Prostate gland (tissue), 2 donors: Measurements from ENCODE around the gene TH. TPM values are rescaled to one million over a fixed set of nuclear protein-coding genes. Genes with fewer than 3 reads are reported as not detected.

Source experiments
- DNase-seq: peaks from one replicate; pipeline ENCODE4 v3.0.0-alpha.2; 2019; ENCODE audit warnings: low spot score
- H3K27ac ChIP-seq, 2 donors: fragments of 200-600 bp; sonication (generic); 2 replicates each; pipeline ENCODE4 v1.5.1; 2017 to 2019
- H3K27me3 ChIP-seq: fragments of 200-600 bp; sonication (generic); replicated peaks from 2 replicates; pipeline ENCODE4 v1.5.1; 2019; ENCODE audit not compliant: insufficient read depth
- H3K36me3 ChIP-seq, 2 donors: fragments of 200-600 bp; sonication (generic); 1 replicate in 1 of 2; 2 replicates in 1 of 2; pipeline versions ENCODE4 v1.5.1 to v1.8.1; 2017 to 2019
- H3K4me1 ChIP-seq: fragments of 200-600 bp; sonication (generic); replicated peaks from 2 replicates; pipeline ENCODE4 v1.5.1; 2019
- H3K4me3 ChIP-seq, 2 donors: fragments of 200-600 bp; sonication (generic); 2 replicates each; pipeline ENCODE4 v1.5.1; 2017 to 2019
- H3K9me3 ChIP-seq: fragments of 200-600 bp; sonication (generic); 2 replicates; pipeline ENCODE4 v1.5.1; 2017
- POLR2A ChIP-seq: fragments of 450-650 bp; IDR thresholded peaks from one replicate; pipeline ENCODE4 v1.6.1; 2016; ENCODE audit warnings: antibody characterized with exemption, mild to moderate bottlenecking
- POLR2AphosphoS5 ChIP-seq: sonication (generic); formaldehyde crosslinking; IDR thresholded peaks from one replicate; pipeline ENCODE4 v1.6.1; 2017; ENCODE audit warnings: antibody characterized with exemption
- WGBS: methylation state at CpG from one replicate; pipeline ENCODE4 v1.1.5; 2018; 5-methylcytosine and 5-hydroxymethylcytosine counted together
- intact Hi-C: fragments of 100-400 bp; cut with DNase I; formaldehyde crosslinking; loops from one replicate; pipeline ENCODE4 v1.14.2; 2022
- total RNA-seq, 2 donors: library from RNA; depleted of rRNA; stranded (reverse); fragments of >200 nt; gene quantifications; one replicate each; pipeline ENCODE4 v1.1.0, GENCODE V29; 2016
- TF ChIP-seq, protein P1 (sequence below), 4 experiments: fragments of 200-600 bp in 2 of 4; fragments of 450-650 bp in 2 of 4; sonication (generic) in 2 of 4; IDR thresholded peaks; 1 replicate in 3 of 4; 2 replicates in 1 of 4; pipeline ENCODE4 v1.5.1; 2016 to 2019; ENCODE audit warnings: antibody characterized with exemption in 4 of 4, mild to moderate bottlenecking in 2 of 4, moderate library complexity in 2 of 4

The TH gene
- total RNA-seq, 2 donors from 2014 or later = 2.4 TPM; not detected in 1

DNA sequence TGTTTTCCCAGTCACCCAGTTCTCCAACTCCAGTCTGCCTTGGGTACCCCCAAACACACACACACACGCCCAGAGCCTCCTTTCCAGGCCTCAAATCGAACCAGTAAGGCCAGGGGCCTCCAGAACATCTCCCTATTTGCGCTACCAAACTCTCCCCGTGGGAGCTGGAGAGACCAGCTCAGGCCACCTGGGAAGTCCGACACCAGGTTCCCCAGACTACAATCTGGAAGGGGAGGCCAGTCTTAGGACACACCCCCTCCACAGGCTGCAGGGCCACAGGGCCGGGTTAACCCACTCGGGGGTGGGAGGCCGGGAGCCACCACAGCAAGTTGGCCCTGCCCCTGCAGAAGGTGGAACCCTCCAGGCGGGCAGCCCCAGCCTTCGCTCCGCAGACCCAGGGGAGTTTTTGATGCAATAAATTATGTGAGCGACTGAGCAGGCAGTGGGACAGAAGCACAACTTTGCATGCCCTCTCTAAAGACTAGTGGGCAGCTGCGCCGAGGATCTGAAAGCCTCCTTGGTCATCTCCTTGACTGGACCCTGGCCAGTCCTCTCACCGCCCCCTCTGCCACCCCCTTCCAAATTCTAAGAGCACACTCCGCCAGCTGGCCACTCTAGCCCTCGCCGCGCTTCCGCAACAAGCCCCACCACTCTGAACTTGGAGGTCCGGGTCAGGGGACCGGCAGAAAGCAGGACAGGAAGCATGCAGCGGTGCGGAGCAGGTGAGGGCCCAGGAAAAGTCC lies 35.2 kb downstream of the TH start:
- H3K27ac ChIP-seq = no peak overlapping the region
- H3K4me1 ChIP-seq = peaks cover 6% of the 10 kb centered on the region
- peaks cover 29% of the 10 kb centered on the region for H3K27me3 ChIP-seq
- no peaks in the 10 kb centered on the region for H3K36me3 ChIP-seq
- TF ChIP-seq, protein P1, sequence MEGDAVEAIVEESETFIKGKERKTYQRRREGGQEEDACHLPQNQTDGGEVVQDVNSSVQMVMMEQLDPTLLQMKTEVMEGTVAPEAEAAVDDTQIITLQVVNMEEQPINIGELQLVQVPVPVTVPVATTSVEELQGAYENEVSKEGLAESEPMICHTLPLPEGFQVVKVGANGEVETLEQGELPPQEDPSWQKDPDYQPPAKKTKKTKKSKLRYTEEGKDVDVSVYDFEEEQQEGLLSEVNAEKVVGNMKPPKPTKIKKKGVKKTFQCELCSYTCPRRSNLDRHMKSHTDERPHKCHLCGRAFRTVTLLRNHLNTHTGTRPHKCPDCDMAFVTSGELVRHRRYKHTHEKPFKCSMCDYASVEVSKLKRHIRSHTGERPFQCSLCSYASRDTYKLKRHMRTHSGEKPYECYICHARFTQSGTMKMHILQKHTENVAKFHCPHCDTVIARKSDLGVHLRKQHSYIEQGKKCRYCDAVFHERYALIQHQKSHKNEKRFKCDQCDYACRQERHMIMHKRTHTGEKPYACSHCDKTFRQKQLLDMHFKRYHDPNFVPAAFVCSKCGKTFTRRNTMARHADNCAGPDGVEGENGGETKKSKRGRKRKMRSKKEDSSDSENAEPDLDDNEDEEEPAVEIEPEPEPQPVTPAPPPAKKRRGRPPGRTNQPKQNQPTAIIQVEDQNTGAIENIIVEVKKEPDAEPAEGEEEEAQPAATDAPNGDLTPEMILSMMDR (IDR thresholded peaks at IDR 0.05) = no peak
- TF ChIP-seq POLR2A = no peak
- no peak for TF ChIP-seq POLR2AphosphoS5
- H3K9me3 ChIP-seq = no peaks in the 10 kb centered on the region
- intact Hi-C loops = no loop called here
- DNase-seq = no peak
- 62% methylated on average over 24 of the region's 24 CpGs for WGBS
- H3K4me3 ChIP-seq = no peak overlapping the region

DNA sequence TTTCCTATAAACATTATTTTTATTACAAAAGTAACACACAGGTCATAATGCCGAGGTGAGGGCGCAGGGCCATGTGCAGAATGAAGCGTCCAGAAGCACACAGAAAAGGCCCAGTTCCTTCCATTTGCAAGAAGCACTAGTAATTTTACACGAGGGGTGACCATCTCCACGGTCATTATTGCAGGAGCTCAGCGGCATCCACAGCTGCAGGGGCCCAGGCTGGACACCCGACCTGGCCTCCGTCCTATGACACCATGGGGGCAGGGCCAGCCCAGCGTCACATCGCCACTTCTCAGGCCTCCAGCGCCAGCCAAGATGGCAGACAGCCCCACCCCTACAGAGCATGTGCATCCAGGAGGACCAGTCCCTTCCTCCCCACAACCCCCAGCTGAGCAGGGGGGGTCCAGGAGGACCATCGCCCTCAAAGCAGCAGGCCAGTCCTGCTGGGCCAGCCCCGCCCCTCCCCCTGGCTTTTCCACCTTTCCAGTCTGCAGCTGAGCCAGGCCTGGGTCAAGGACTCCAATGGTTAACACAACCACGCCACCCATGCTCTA lies 35.9 kb downstream of the TH start:
- H3K4me1 ChIP-seq = peaks cover 6% of the 10 kb centered on the region
- peaks cover 23% of the 10 kb centered on the region for H3K27me3 ChIP-seq
- no peaks in the 10 kb centered on the region for H3K9me3 ChIP-seq
- intact Hi-C loops = no loop called here
- no peaks in the 10 kb centered on the region for H3K36me3 ChIP-seq
- 89% methylated on average over 14 of the region's 14 CpGs for WGBS
- H3K27ac ChIP-seq = no peak overlapping the region
- TF ChIP-seq POLR2AphosphoS5 (no peak), POLR2A (no peak)
- TF ChIP-seq, protein P1 (IDR thresholded peaks at IDR 0.05) = no peak
- H3K4me3 ChIP-seq = no peak overlapping the region
- DNase-seq = no peak

DNA sequence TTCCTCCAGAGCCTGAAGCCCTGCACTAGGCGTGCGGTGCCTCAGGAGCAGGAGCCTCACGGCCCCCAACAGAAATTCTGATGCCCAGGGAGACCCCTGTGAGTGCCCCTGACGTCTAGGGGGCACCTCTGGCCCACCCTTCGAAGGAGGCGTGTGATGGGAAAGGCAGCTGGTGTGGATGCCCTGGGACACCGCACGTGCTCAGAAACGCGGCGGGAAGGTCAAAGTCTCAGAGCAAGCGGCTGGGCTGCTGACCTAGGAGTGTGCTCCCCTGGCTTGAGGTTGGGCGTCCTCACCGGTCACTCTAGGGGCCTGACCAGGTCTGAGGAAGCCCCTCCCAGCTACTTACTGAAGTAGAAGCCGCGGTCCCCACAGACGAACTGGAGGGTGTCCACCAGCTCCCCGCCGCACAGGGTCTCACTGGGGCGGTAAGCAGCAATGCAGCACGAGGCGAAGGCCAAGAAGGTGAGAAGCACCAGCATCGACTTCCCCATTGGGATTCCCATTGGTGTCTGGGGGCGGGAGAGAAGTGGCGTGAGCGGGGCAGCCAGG lies 36.5 kb downstream of the TH start:
- Histone ChIP-seq H3K9me3 (no peaks in the 10 kb centered on the region), H3K27ac (no peak overlapping the region), H3K27me3 (peaks cover 17% of the 10 kb centered on the region), H3K4me3 (no peak overlapping the region), H3K4me1 (peaks cover 6% of the 10 kb centered on the region), H3K36me3 (no peaks in the 10 kb centered on the region)
- no peak for DNase-seq
- intact Hi-C loops = no loop called here
- TF ChIP-seq, protein P1 (IDR thresholded peaks at IDR 0.05) = no peak
- TF ChIP-seq POLR2AphosphoS5 (no peak), POLR2A (no peak)
- WGBS = 89% methylated on average over 26 of the region's 26 CpGs

DNA sequence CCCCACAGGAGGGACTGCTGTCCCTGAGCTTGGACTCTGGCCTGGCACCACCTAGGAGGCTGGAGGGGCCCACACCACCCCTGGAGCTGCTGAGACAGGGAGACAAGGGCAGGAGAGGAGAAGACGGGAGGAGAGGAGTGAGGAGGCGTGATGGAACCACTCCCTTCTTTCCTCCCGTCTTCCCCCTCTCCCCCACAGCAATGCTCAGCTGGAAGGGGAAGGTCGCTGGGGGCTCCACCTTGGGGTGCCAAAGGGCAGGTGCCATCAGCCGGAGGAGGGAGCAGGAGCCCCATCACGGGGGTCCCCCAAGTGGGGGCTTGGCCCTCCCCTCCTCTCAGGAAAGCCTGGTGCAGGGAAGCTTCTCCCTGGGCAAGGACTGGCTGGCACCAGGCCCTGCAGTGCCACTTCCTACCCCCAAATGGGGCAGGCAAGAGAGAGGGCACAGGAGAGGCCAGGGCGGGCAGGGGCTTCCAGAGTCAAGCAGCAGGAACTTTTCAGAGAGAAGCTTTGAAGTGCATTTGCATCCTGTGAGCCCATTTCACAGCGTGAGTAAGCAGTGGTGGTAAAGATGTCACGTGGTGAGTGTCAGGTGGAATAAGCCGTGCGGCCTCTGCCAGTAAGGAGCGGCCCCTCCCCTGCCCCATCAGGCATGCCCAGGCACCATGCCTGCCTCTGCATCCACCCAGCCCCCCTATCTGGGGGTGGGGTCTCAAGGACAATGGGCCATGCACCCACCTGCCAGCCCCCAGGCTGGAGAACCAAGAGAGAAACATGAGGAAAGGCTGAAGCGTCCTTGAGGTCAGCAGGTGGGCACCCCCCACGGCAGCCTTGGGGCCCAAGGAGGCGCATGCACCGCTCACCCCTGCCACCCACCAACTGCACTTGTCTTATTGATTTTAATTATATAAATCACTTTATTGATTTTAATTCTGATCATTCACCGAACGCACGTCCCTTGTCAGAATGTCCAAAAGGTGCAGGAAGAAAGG lies 37.3 kb downstream of the TH start:
- WGBS = 62% methylated on average over 19 of the region's 19 CpGs
- Histone ChIP-seq H3K36me3 (no peaks in the 10 kb centered on the region), H3K4me1 (peaks cover 6% of the 10 kb centered on the region), H3K4me3 (no peak overlapping the region), H3K9me3 (no peaks in the 10 kb centered on the region), H3K27me3 (peaks cover 14% of the 10 kb centered on the region), H3K27ac (no peak overlapping the region)
- TF ChIP-seq POLR2AphosphoS5 (no peak), POLR2A (no peak)
- TF ChIP-seq, protein P1 (IDR thresholded peaks at IDR 0.05) = no peak
- intact Hi-C loops = no loop called here
- DNase-seq = no peak
